HG02623 (cell line): ENCODE results near the gene VLDLR.

Experiments
- ATAC-seq: cut with Tn5 transposase; IDR thresholded peaks from one replicate; pipeline ENCODE4 v1.9.1; 2021; ENCODE audit warnings: moderate library complexity; ENCODE audit not compliant: unreplicated experiment

The VLDLR gene

DNA sequence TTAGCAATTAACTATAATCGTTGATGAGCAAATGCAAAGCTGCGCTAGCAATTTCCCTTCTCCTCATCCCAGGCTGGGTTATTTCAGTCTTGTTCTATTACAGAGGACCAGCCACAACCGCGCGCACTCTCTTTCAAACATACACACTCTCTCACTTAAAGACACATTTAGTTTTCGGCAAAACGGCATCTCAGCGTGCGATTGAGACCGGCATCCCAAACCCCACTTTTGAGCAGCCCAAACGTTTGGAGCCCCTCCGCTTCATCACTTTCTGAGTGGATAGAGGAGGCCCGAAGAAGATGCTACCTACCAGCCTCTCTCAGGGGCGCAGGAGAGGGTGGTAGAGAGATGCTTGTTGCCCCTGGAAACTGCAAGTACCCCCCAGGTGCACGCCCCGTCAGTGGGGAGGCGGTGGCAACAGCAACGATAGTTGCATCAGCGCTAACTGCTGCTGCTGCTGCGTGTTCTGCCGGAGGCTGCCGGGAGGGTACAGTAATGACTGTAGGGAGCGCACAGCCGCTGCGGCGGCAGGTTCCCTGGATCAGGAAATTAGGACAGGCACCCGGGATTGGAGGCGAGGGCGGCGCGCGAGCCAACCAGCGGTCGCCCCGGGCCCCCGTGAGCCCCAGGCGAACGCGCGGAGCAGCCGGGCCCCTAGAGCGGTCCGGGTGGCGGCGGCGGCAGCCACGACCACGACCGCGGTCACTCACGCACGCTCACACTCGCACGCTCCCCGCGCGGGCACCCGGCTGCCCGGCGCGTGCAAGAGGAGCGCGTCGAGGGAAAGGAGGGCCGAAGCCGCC is 467 bp upstream of the VLDLR start:
- peak; percentile 43 for ATAC-seq

DNA sequence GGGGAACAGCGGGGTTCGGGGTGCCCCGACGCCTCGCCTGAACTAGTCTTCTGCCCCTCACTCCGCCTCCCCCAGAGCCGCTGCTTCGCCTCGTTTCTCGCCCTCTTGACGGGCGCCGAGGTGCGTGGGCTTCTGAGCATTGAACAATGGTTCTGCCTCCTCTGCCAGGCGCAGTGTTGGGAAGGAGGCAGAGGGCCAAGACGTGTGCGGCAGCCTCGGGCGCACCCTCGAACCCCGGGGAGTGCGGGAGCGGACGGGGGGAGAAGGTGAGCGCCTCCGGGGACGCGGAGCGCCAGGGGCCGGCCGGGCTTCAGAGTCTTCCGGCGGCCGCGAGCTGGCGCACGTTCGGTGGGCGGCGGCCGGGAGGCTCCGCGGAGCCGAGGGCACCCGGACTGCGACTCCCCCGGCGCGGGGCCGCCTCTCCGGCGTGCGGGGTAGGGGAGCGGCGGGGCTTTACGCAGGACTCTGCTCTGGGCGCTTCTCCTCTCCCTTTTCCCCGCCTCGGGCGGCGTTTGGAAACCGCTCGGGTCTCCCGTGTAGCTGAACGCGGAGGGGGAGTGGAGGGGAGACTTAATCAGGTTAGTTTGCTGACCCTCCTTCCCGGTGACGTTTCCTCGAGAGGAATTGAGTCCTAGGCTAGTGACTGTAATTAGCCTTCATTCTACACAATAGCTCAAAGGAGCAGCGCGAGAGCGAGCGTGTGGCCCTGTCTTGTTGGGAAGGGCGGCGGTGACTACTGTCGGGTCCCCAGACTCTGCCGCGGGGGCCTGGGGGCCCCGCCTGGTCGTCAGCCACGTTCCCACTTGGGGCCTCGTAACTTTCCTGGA is 1.1 kb downstream of the VLDLR start:
- ATAC-seq = no peak

DNA sequence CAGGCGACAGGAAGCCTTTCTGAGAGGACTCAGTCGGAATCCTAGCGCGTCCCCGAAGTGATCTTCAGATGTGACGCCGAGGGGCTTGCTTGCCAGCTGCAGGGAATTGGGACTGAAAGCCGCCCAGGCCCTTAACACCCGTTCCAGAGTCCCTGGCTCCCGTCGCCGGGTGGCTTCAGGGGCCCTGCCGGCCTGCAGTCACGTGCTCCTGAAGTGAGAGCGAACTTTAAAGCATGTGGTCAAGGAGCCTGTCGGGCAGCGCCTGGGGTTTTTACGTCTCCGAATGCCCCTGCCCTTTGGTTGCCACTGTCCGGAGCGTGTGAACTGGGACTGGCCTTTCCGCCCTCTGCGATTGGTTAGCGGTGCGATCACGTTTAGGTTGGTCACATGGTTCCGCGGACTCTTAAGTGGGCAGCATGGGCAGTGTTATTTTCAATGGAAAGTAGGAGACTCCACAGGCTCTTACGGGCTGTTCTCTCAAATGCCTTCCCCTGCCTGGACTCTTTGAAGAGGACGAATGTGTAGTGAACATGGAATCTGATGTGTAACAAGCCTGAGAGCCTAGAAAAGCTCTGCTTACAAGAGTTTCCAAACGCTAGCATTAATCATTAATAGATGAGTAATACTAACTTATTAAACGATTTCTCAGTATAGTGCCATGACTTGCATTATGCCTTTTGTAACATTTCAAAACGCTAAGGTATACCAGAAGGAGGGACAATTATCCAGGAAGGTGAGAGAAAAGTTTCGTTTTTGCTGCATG is 1.9 kb downstream of the VLDLR start:
- no peak for ATAC-seq

DNA sequence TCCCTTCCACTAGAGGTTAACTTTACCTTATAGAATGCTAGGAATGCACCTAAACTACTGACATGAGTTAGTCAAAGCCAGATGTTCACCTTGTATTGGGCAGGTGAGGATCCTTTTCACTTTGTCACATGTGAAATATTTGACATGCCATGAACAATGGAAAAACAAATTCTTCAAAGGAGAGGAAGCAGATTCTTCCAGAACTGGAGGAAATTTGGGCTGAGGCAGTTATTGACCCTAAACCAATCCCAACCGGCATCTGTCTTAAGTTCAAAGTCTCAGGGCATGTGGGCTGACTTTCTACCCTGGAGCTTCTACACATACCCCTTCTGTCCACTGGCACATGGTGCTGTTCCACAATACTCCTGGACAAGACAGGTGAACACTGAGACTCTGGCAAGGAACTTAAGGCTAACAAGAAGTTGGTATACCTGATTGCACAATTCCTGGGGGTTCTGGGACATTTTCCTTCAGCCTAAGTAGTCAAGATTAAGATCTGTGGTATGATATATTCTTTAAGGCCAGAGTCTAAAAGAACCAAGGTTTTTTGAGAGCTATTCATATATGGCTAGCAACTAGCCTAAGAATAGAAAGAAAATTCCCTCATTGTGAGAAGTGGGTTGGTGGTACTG is 2.6 kb downstream of the VLDLR start:
- no peak for ATAC-seq

DNA sequence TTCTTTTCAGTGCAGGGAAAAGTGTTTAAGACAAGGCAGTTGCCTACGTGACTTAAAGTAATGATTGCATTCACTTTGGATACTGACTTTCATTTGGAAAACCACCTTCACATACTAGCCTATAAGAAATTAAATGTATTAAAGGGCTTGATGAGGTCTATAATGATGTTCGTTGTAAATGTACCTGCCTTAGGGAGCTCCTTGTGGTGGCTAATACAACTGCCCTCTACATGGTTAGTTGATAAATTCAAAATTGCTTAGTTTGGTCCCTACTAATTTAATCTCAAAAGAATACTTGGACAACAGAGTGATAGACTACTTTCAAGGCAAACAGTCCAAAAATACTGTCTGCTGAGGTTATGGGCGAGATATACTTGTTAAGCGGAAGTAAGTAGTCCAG is 3.8 kb downstream of the VLDLR start:
- no peak for ATAC-seq

DNA sequence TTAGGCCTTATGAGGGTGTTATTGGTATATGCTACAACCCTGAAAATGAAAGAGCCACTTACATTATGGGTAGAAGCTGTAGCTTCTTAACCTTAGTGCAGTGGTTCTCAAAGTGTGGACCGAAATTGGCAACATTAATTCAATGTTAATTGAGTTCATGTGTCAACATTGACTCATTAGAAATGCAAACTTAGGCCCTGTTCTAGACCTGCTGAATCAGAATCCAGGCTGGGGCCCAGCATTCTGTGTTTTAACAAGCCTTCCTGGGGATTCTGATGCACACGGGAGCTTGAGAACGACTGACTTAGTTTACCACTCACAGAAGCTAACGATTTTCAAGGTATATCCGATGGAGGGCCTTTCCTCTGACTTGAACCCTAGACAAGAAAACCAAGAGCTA is 7.3 kb downstream of the VLDLR start:
- ATAC-seq = no peak

DNA sequence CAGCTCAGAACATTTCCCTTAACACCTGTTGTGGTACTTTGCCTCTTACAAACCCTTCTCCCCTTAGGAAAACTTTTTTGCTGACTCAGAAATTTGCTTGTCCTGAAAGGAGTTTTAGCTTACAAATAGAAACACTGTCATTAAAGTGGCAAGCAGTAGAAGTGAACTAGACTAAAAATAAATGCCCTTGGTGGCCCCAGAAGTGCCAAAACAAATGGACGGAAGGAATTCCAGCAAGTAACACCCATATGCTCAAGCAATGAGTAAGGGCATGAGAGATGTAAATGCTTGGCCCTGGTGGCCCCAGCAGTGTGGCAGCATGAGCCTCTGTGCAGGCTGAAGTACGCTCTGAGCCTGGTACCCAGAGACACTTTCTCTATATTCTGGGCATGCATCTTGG is 8.6 kb downstream of the VLDLR start:
- ATAC-seq = no peak

DNA sequence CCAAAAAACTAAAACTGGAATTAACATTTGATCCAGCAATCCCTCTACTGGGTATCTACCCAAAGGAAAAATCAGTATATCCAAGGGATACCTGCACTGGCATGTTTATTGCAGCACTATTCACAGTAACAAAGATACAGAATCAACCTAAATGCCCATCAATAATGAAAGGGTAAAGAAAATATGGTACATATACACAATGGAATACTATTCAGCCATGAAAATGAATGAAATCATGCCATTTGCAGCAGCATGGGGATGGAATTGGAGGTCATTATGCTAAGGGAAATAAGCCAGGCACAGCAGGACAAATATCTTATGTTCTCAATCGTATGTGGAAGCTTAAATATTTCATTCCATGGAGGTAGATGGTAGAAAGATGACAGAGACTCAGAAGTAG is 9.7 kb downstream of the VLDLR start:
- no peak for ATAC-seq

DNA sequence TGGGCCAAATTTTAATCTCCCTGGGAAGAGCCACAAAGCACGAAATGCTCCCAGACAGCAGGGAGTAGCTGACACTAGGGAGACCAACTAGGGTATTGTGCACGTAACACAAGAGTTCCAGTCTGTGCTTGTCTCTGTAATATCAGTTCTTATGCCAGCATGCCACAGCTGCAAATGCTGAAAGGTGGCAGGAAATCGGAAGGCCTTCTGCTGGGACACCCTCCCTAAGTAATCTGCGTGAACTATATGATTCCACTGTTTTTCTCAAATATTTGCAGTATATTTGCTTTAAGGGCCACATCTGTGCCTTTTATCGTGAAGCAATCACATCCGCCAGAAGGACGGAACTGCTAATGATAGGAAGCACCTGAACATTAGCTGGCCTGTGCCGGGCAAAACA is 12.6 kb downstream of the VLDLR start:
- ATAC-seq = no peak

DNA sequence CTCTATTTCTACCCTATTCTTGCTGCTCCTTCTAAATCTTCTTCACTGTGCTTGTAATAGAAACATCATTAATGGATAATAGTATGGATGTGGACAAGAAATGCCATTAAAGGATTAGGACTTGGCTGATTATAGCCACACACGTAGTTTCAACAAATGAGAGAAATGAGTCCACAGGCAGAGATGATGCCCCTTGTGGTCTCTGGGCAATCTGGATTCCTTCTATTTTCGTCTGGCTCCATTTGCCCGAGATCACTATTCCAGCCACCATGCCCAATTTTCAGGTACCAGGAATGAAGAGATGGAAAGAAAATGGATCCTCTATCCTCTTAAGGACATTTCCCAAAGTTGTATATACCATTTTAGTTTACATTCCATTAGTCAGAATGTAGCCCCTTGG is 13.2 kb downstream of the VLDLR start:
- ATAC-seq = no peak

DNA sequence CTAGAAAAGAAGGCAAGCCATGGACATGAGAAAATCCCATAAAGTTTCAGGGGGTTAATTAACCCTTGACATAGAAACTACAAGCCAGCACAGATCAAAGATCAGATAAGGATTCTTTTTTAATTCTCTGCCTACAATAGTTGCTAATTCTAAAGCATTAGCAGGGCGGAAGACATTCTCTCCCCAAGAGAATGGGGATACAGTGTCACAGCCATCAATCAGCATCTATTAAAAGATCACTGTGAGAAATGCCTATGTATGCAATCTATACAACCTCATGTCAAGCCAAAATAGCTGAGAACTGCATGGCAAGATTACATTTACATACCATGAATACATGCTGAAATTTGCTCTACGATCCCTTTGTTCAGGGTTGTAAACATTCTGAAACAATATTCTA is 14.3 kb downstream of the VLDLR start:
- no peak for ATAC-seq

DNA sequence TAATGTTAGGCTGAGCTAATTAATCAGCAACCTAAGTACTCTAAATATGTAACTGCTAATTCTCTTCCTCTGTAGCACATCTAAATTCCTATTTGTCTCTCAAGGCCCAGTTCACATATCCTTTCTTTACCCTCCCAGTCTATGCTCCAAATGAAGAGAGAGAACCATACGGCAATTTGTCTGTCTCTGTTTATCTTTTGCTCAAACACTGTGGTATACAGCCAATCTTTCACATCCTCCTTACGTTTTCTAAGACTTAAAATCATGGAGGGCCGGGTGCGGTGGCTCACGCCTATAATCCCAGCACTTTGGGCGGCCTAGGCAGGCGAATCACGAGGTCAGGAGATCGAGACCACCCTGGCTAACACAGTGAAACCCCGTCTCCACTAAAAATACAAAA is 15.8 kb downstream of the VLDLR start:
- no peak for ATAC-seq

DNA sequence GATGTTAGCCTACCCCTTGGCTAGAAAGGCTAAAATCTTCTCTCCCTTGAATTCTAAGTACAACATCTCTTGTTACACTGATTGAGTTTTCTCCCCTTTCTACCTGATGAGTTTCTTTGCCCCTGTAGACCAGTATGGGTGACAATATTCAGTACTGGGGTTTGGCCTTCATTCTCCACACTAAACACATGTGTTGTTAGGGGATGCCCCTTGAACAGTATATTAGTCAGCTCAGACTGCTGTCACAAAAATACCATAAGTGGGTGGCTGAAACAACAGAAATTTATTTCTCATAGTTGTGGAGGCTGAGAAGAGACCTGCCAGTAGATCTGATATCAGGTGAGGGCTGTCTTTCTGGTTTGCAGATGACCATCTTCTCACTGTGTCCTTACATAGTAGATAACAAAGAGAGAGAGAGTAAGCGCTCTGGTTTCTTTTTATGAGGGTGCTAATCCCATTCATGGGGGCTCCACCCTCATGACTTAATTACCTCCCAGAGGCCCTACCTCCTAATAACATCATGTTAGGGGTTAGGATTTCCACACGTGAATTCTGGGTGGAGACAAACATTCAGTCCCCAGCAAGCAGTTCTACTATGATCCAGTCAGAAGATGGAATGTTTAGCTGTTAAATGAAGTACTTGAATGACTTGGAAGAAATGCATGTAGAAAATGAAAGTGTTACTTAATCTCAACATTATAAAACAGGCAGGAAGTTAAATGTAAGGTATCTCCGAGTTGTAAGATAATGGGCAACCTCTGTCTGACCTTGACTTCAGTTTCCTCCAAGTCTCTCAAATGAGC is 17.5 kb downstream of the VLDLR start:
- no peak for ATAC-seq

DNA sequence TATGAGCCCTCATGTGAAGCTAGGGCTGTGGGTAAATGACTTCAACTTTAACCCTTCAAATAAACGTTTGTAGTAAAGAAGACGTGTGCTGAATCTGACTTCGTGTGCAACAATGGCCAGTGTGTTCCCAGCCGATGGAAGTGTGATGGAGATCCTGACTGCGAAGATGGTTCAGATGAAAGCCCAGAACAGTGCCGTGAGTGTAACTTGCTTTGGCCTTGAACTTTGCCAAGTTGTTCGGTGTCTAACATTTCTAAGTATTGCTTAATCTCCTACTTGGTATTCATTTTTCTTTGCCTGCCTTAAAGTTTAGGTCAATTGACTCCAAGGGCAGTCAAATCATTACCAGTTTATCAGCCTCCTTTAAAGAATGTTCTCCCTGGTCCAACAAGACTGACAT is 18.2 kb downstream of the VLDLR start:
- no peak for ATAC-seq

DNA sequence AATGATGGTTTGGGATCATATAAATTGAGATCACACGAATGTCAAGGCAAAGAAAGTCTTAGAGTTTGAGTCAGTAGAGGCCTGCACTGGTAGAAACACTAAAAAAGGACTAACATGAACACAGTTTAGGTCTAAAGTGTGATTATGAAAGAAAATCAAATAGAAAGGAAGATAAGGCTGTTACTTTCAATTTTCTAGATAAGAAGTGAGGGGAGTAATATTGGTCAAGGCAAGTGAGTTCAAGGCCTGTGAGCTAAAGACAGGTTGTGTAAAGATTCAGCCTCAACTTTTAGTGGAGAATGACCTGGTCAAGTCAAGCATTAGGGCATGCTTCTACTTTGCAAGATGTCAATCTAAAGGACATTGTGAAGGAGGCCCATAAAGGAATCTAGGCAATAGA is 19.0 kb downstream of the VLDLR start:
- ATAC-seq = no peak

DNA sequence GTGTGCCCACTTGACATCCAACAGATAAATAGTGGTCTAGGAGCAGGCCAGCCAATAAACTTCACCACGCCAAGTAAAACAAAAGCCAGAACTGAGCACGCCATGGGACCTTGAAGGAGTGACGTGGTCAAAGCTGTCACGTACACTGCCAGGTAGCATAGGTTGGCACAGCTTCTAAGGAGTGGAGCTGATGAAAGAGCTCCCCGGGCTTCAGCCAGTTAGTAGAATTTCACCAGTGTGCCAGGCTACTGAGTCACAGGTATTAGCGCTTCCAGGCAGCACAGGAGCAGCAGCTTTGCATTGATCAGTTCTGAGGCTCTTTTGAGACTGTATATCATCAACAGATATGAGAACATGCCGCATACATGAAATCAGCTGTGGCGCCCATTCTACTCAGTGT is 19.4 kb downstream of the VLDLR start:
- ATAC-seq = no peak

DNA sequence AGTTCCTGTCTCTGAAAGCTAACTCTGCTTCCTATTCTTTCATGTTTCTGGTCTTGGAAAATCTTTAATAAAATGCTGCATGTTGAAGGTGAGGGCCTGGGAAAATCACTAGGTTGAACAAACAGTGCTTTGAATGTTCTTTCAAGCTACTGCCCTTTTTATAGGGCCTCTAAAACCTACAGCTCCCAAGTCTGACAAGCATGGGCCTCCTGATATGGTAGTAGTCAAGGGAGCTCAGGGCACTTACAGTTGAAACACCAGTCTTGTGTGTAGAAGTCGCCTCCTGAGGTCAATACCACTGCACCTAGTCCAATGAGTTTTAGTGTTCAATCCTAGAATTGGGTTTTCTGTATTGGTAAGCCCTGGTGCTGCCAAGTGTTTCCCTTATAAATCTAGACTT is 20.5 kb downstream of the VLDLR start:
- ATAC-seq = no peak

DNA sequence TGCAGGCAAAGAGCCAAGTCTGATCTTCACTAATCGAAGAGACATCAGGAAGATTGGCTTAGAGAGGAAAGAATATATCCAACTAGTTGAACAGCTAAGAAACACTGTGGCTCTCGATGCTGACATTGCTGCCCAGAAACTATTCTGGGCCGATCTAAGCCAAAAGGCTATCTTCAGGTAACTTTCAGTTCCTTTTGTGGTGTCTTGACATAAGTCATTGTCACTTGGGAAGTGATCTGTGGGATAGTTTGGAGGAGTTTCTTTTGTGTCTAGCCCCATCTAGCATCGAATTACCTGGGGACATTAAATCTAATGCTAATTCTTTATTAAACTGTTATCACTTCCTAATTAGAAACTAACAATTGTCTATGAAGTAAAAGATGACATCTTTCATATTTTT is 24.0 kb downstream of the VLDLR start:
- no peak for ATAC-seq

DNA sequence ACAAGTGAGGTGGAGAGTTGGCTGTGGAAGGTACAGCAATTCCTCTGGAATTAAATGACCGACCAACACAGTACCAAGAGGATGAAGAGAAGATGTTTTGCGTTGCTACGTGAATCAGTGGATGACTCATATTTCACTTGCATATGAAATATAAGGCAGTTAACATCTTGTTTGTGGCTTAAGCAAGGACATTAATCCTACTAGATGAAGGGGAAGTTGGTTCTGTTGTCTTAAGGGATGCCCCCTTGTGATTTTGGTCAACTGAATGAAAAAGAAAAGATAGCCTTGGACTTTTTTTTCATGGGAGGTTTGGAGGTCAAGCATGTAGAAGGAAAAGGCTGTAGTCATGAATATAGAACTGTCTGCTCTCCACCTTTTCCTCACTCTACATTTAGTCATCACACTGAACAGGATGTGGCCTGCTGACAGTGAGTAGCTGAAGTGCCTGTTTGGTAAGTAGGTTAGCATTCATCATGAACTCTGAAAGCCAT is 33.9 kb downstream of the VLDLR start:
- peak; percentile 62 for ATAC-seq

DNA sequence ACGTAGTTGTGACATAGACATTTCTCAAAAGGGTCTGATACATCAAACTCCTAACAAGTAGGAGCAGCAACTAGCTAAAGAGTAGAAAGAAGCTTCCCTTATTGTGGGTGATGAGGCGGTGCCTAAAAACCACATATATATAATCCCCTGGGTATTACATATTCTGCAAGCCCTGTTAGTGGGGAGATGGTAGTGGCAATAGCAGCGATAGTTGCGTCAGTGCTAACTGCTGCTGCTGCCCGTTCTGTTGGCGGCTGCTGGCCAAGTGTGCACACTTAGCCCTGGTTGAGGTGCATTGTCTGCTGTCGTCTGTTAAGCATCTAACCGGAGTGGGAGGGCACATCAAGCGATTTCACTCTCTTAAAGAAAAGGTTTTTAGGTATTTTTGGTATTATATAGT is 35.8 kb downstream of the VLDLR start:
- ATAC-seq = no peak
